GM18907 (cell line): ENCODE data around the gene BRCA1.

Experiments
- ATAC-seq: cut with Tn5 transposase; IDR thresholded peaks from one replicate; pipeline ENCODE4 v1.9.1; 2021; ENCODE audit warnings: mild to moderate bottlenecking, moderate library complexity; ENCODE audit not compliant: unreplicated experiment

BRCA1 gene

DNA sequence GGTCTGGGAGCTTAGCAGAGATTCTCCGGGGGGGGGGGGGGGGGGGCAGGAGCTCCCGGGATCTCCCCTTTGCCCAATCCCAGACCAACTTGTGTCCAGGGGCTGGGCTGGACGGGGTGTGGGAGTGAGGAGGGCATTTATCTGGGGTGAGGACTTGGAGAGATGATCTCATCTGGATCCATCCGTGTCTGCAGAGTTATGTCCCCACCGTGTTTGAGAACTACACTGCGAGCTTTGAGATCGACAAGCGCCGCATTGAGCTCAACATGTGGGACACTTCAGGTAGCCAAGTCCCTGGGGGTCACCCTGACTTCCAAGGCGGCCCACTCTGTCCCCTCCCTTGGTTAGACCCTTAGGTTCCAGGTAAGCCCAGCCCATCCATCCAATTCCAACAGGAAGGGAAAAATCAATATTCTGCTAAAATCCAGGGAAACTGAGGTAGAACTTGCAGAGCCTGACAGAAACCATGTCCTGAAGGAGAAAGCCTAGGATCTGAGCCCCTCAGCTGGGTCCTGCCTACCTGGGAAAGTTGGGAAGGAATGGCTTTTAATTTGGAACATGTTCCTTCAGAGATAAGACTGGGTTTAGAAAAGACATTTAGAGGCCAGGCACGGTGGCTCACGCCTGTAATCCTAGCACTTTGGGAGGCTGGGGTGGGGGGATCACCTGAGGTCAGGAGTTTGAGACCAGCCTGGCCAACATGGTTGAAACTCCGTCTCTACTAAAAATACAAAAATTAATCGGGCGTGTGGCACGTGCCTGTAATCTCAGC lies 99.2 kb downstream of the BRCA1 start:
- no peak for ATAC-seq

DNA sequence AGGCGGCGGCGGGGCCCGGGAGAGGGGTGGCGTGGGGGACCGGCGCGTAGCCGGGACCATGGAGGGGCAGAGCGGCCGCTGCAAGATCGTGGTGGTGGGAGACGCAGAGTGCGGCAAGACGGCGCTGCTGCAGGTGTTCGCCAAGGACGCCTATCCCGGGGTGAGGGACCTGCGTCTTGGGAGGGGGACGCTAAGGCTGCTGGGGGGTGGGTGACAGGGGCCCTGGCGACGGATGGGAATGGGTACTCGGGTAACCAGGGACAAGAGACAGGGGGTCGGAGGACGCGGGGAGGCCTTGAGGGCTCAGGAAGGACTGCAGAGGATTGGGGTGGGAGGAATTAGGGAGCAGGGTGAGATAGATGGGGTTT lies 99.9 kb downstream of the BRCA1 start:
- ATAC-seq, result no peak

DNA sequence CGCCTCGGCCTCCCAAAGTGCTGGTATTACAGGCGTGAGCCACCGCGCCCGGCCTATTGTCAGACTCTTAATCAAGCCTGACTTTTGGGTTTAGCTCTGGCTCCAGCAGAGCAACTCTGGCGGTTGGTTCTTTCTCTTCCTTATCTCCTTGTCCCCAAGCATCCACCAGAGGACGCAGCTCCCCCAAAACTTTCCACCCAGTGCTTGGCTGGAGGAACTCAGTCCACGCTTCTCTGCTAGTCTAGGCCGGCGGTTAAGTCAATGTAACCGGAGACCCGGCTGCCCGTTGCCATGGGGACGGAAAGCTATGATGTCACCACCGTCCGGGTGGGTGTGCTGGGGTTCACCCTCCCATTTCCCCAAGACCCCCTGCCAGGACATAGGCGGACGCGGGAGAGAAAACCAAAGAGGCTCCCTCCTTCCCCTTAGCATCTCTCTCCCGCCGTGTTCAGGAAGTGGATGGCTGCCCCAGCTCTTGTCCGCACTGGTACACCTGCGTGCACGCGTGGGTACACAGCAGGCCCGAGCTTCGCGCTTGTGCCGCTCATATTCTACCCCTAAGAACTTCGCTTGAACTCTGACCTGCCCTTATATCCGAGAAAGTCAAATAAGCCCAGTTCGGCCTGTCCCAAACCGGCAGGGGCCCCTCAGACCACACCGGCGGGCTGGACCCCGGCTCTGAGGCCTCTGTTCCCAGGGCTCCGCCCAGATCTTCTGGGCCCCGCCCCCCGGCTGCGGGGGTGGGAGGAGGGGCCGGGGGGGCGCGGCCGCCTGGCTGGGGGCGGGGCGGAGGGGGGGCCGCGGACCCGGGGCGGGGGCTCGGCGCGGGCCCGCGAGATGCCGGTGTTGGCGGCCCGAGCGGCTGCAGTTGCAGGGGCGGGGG lies 100.5 kb downstream of the BRCA1 start, which contains the start of gene RND2:
TSS of gene RND2 (plus strand) at position 825 of the 883 bp plus-strand sequence. CDS start 117 bp downstream, outside the sequence.
- peak; percentile 43 for ATAC-seq

DNA sequence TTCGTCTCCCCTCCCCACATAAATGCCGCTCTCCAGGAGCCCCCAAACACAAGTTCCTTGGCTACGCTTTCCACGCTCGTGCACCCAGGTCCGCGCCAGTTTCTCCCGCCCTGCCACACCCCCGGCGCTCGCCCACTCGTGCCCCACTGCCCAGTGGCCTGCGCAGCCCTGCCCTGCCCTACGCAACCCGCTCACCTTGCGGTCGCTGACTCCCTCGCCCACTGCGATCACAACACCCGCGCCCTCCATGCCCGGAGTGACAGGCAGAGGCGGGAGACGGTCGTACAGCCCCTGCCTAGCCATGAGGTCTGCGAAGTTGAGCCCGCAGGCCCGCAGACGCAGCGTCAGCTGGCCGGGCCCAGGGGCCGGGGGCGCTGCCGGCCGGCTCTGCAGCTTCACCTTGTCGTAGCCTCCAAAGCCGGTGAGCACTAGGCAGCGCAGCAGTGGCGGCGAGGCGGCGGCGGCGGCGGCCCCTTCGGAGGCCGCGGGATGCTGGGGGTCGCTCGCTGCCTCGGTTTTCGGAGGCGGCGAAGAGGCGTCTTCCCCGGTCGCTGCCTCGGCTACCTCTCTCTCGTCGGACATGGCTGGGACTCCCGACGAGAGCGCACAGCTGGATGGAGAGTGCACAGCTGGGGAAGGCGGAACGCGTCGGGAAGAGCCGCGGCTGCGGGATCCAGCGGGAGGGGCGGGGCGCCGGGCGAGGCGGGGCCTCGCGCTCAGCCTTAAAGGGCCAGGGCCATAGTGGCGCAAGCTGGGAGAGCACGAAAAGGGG lies 103.2 kb downstream of the BRCA1 start, which contains the start of gene VAT1:
TSS of gene VAT1 (minus strand) at position 645 of the 772 bp plus-strand sequence. CDS start at position 582, 63 bp downstream.
- ATAC-seq, result peak; percentile 57

DNA sequence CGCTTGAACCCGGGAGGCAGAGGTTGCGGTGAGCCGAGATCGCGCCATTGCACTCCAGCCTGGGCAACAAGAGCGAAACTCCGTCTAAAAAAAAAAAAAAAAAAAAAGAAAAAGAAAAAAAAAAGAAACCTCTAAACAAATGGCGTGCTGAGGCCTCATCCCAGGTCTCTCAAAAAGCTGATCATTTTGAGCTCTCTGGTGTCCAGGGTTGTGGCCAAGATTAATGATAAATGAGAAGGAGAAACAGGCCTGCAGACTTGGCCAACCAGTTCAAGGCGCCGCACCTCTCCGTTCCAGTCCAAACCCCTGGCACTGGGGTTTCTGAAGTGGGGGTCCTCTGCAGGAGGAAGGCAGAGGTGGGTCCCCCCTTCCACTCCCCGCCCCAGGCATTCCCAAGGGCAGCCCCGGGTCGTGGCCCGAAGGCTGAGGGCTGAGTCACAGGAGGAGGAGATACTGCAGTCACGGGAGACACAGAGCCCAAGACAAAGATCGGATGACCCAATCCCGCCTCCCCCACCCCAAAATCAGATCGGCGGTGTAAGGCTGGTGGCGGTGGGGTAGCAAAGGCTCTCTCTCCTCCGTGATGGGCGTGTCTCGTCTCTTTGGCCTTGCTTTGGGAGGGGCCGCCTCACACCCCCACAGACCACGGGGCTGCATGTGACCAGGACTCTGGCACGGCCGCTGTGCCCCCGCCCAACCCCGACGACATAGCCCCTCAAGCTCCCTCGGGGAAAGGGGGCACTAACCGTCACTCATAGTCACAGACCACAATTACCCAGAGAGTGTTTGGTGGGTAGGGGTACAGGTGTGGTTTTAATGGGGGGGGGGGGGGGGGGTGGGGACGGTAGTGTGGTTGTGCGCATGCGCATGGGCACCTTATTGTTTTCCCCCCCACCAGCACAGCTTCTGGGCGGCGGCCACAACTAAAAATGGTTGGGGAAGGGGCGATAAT lies 104.1 kb downstream of the BRCA1 start:
- no peak for ATAC-seq

DNA sequence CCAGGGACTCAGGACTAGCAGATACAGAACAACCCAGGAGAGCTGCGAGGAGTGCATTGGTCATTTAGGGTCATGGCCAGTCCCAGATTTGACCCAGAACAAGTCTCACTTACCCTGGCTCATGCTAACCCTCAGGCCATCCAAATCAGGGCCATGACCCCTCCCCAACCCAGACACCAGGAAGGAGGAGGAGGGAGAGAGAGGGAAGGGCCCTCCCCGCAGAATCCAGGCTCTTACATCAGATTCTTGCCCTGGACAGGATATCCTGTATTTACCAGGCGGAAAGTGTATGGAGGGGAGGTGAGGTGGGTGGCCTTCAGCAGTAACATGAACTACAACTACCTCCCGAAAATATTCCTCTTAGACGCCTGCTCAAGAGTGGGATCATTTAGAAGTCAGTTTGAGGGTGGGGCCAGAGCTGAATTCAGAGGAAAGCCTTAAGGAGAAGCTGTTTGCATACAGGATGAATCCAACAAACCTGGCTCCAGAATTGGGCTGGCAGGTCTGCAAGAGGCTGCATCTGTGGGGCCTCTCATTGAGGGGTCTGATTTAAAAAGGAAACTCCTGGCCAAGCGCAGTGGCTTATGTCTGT lies 105.0 kb downstream of the BRCA1 start:
- no peak for ATAC-seq

DNA sequence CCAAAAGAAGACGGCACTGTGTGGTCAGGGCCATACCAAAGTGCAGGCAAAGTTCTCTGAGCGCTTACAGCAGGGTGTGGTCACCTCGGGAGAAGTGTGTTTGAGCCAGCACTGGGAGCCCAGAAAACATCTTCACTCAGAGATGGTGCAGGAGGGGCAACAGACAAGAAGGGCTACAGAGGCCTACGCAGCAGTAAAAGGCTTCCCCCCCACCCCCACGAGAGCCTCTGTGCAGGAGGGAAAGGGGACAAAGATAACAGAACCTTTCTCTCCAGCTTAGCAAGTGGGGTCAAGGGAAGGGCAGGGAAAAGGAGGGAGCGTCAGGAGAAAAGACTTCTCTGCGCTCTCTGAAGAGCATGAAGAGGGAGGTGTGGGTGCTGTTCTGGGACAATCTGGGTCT lies 105.7 kb downstream of the BRCA1 start:
- no peak for ATAC-seq

DNA sequence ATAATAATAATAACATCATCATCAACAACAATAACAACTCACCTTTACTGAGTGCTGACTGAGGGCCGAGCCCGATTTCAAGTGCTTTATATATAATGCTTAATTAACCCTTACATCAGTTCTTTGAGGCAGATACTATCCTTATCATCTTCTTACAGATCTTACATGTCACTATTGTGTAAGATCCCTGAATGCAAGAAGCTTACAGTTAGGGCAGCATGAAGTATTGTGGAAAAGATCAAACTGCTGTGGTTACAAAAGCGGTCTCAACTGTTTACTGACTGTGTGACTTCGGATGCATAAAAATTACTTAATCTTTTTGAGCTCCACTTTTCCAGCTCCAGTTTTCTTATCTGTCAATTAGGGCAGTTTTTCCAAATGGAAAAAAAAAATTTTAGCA lies 106.2 kb downstream of the BRCA1 start:
- ATAC-seq, result no peak

DNA sequence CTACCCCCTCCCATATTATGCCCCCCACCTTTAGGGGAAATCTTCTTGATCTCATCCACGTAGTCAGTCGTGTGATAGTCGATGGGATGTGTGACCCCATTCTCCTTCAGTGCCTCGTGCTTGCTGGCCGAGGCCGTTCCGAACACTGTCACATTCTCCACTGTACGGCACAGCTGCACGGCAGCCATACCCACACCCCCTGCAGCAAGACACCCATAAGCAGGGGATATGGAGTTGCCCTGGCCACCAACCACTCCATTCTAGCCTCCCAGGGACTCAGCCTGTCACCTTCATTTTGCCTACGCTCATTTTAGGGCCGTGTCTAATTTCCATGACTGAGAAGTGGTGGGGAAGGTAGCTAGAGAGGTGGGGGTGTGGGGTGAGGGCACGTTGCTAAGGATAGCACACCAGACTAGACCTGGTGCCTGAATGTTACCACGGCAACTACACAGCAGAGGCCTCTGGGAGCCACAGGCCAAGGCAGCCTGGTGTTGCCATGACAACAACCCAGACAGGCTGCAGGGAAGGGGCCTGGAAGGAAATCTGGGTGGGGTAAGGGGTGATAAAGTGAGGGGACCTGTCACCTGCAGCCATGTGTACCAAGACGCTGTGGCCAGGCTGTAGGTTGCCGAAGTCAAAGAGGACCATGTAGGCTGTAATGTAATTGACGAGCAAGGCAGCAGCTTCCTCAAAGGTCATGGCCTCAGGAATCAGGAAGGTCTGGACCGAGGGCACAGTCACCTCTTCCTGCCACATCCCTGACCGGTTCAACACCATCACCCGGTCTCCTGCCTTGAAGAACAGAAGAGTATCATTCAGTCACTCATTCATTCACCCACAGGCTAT lies 106.9 kb downstream of the BRCA1 start:
- ATAC-seq, result no peak

DNA sequence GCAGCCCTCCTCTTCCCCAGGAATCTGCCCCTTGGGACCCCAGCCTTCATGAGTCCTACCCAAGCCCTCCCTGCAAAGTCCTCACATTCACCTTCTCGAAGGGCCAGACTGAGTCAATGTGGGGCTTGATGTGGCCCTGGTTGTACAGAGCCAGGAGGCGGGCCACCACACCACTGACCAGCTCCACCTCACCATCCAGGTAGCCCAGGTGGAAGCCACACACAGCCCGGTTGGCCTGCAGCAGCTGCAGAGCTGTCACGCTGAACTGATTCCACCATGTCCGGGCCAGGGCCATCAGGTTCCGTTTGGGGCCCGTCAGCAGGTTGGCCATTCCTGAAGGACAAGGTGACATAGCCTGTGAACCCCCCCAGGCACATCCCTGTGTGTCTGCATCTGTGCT lies 108.9 kb downstream of the BRCA1 start:
- ATAC-seq, result no peak

DNA sequence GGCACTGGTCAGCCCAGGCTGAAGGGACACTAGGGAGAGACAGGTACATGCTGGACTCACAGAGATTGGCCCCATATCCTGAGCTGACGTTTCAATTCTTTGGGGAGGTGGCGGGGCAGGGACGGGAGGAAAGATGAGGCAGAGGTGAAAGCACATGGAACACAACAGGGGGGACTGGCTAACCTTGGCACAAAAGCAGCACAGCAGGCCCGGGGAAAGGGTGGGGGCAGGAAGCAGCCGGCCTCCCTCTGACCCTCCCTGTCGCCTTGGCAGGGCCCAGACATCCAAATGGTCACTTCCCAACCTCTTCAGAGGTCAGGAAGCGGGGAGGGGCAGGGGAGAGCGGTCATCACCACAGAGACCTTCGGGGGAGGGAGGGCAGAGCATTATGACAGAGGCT lies 109.6 kb downstream of the BRCA1 start:
- ATAC-seq, result no peak

DNA sequence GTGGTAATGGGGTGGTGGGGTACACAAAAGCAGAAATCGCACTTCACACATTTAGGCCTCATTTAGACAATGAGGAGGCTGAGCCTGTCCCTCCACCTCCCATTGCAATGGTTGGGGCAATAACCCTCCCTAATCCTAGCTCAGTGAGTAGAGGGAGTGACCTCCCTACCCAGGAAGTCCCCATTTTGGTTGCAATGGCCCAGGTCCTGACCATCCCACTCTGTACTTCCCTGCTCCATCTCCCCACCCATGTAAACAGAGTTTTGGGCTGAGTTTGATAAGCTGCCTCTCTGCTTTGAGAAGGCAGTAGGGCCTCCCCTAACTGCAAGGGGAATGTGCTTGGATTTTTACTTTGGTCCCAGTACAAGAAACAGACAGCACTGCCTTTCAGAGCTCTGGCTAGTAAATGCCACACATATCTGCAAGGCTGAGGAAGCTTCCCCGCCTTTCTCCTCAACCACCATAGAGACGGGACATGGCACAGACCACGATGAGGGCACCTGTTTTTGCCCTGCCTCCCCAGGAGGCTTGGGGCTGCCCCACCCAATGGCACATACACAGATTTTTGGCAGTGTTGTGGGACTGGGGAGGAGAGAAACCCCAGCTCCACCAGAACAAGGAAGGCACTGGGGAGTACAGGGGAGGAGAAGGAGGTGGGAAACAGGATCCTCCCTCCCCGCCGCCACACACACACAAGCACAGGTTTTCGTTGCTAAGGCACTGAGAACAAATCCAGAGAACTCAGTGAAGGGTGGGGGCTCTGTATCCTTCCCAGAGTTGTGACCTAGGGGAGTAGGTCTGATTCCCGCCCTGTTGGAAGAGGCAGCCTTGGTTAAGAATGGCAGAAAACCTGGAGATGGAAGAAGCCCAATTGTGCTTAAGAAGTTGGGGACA lies 110.3 kb downstream of the BRCA1 start:
- ATAC-seq, result no peak

DNA sequence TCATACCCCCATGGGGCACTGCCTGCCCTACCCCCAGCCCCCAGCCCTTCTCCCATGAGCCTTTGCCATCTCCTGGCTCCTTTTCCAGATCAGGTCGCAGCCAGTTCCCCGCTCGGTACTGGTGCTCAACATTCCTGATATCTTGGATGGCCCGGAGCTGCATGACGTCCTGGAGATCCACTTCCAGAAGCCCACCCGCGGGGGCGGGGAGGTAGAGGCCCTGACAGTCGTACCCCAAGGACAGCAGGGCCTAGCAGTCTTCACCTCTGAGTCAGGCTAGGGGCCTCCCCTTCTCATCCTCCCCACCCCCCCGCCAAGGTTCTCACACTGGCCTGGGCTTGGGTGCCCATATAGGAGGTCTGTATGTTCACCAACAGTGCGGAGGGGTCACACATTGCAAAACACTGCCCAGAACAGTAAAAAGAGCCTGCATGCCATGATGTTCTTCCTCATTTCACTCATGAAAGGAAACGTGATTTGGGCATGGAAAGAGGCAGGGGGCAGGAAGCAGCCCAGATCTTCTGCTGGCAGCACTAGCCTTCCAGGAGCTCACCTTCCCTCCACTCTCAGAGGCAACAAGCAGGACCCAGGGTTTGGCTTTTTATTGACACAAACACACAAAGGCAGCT lies 111.0 kb downstream of the BRCA1 start:
- ATAC-seq, result no peak

DNA sequence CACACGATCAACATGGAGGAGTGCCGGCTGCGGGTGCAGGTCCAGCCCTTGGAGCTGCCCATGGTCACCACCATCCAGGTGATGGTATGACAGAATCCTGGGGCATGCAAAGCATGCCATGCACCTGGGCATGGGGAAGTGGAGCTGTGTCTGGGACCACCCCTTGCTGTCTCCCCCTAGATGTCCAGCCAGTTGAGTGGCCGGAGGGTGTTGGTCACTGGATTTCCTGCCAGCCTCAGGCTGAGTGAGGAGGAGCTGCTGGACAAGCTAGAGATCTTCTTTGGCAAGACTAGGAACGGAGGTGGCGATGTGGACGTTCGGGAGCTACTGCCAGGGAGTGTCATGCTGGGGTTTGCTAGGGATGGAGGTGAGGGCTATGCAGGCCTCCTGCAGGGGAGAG lies 111.9 kb downstream of the BRCA1 start:
- ATAC-seq, result no peak

DNA sequence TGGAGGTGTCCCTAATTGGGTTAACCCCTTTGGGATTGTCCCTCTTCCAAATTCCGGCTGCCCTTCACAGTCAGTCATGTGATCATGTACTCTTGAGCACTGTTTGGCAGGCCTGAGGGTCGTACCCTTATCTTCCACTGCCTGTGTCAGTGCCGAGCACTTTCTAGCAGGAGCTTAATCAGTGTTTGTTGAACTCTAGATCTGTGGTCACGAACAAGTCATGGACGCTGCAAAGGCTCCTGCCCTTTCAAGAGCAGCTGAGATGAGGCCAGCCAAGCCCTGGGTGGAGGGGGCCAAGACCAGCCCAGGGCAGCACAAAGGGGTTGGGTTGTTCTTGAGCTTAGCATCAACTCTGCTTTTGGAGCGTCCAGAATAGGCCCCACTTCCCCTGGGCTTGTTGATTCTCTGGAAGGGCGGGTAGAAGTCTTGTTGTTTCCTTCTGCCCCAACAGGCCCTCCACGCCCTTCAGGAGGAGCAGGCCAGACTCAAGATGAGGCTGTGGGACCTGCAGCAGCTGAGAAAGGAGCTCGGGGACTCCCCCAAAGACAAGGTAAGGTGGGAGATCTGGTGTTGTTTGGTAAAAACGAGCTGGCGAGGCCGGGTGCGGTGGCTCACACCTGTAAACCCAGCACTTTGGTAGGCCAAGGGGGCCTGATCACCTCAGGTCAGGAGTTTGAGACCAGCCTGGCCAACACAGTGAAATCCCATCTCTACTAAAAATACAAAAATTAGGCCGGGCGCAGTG lies 113.3 kb downstream of the BRCA1 start:
- no peak for ATAC-seq

DNA sequence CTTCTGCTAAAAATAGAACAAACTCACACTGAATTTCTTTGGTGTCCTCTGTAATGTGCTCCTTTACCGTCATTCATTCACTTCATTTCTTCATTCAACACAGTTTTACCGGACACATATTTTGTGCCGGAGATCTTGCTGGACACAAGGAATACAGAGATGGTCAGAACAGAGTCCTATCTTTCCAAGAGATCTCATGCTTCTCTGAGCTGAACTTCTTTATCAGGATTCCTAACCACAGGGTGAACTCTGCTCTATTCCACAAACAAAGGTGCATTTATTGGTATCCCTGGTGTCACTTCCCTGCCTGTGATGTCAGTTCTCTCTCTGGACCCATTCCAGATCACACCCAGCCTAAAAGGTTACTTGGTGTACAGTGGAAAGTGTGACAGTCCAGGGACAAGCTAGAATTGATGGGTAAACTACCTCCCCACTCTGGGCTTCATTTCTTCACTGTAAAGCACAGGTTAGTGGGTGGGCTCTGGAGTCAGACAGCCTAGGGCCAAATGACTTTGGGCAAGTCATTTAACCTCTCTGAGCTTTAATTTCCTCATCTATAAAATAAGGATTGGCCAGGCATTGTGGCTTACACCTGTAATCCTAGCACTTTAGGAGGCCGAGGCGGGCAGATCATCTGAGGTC lies 114.4 kb downstream of the BRCA1 start:
- ATAC-seq, result no peak
